SU-DHL-6 (cell line): Measurements from ENCODE around the gene PTPN1.
A peak's percentile ranks its signal among the peaks of the same experiment; 100 is the strongest.

Experiments used
- H2AFZ ChIP-seq: fragments of 200-600 bp; sonication (generic); 2 replicates; pipeline ENCODE4 v1.6.1; 2014; ENCODE audit warnings: low read depth, mild to moderate bottlenecking, moderate library complexity, mixed read lengths, antibody characterized with exemption, low read length; ENCODE audit not compliant: severe bottlenecking
- H3F3A ChIP-seq: fragments of 200-600 bp; shearing (Covaris generic); 2 replicates; pipeline ENCODE4 v1.6.0; 2016; ENCODE audit warnings: antibody characterized with exemption, mild to moderate bottlenecking; ENCODE audit not compliant: insufficient read depth
- H3K27ac ChIP-seq: fragments of 200-600 bp; sonication (generic); 2 replicates; pipeline ENCODE4 v1.5.1; 2016; ENCODE audit warnings: low read depth, mild to moderate bottlenecking, low read length, moderate library complexity, mixed read lengths
- H3K27me3 ChIP-seq: fragments of 200-600 bp; sonication (generic), shearing (Covaris generic); 2 replicates; pipeline ENCODE4 v1.6.0; 2014; ENCODE audit warnings: mild to moderate bottlenecking, low read length
- H3K36me3 ChIP-seq: fragments of 200-600 bp; sonication (generic); 2 replicates; pipeline ENCODE4 v1.6.1; 2014; ENCODE audit warnings: mild to moderate bottlenecking, low read length, mixed read lengths
- H3K4me2 ChIP-seq: fragments of 300-600, 200-600 bp; shearing (Covaris generic), sonication (generic); 2 replicates; pipeline ENCODE4 v1.6.0; 2014; ENCODE audit warnings: low read length, low read depth, mild to moderate bottlenecking; ENCODE audit not compliant: poor library complexity, severe bottlenecking
- H3K4me3 ChIP-seq: fragments of 200-600 bp; sonication (generic); 2 replicates; pipeline ENCODE4 v1.5.1; 2014; ENCODE audit warnings: antibody characterized with exemption, low read length, mild to moderate bottlenecking, mixed read lengths; ENCODE audit not compliant: insufficient read depth, poor library complexity, severe bottlenecking
- H3K79me2 ChIP-seq: fragments of 200-600 bp; sonication (generic); 2 replicates; pipeline ENCODE4 v1.6.1; 2014; ENCODE audit warnings: mild to moderate bottlenecking, low read length, moderate library complexity; ENCODE audit not compliant: insufficient read depth
- H3K9ac ChIP-seq: fragments of 200-600 bp; sonication (generic); 2 replicates; pipeline ENCODE4 v1.7.0; 2014; ENCODE audit warnings: mild to moderate bottlenecking, low read length
- H3K9me2 ChIP-seq: fragments of 200-600 bp; sonication (generic); replicated peaks from 2 replicates; pipeline ENCODE4 v1.6.1; 2014; ENCODE audit warnings: low read length; ENCODE audit not compliant: insufficient read depth
- H3K9me3 ChIP-seq: fragments of 200-600 bp; sonication (generic); 2 replicates; pipeline ENCODE4 v1.6.1; 2014; ENCODE audit warnings: low read length, mixed read lengths; ENCODE audit not compliant: insufficient read depth
- H4K20me1 ChIP-seq: fragments of 200-600 bp; sonication (generic); 2 replicates; pipeline ENCODE4 v1.6.1; 2014; ENCODE audit warnings: low read depth, mild to moderate bottlenecking, antibody characterized with exemption, low read length, moderate library complexity, mixed read lengths
- CTCF ChIP-seq: fragments of 200-600 bp; sonication (generic); IDR thresholded peaks from one replicate; pipeline ENCODE4 v1.5.1; 2017; ENCODE audit warnings: antibody characterized with exemption, mild to moderate bottlenecking, low read length, moderate library complexity; ENCODE audit not compliant: insufficient read depth, poor library complexity, severe bottlenecking
- EZH2phosphoT487 ChIP-seq: fragments of 200-600 bp; sonication (generic), shearing (Covaris generic); conservative IDR thresholded peaks from 2 replicates; pipeline ENCODE4 v1.6.1; 2018; ENCODE audit warnings: mild to moderate bottlenecking, antibody characterized with exemption, low read length, moderate library complexity, mixed read lengths

Gene PTPN1

GRCh38 chr20:50580016-50580747 lies 70.0 kb downstream of the PTPN1 start:
- no peak overlapping the region for H3K4me2 ChIP-seq
- H3K4me3 ChIP-seq: no peak overlapping the region
- no peak overlapping the region for H3K27ac ChIP-seq
- no peaks in the 10 kb centered on the region for H3K79me2 ChIP-seq
- no peaks in the 10 kb centered on the region for H3K9me3 ChIP-seq
- H2AFZ ChIP-seq: no peak overlapping the region
- no peaks in the 10 kb centered on the region for H3F3A ChIP-seq
- no peaks in the 10 kb centered on the region for H3K9me2 ChIP-seq
- no peaks in the 10 kb centered on the region for H3K27me3 ChIP-seq
- TF ChIP-seq EZH2phosphoT487 (no peak), CTCF (peak; percentile 52)
- no peaks in the 10 kb centered on the region for H4K20me1 ChIP-seq
- H3K36me3 ChIP-seq: no peaks in the 10 kb centered on the region
- H3K9ac ChIP-seq: no peak overlapping the region

GRCh38 chr20:50580842-50581544 lies 70.8 kb downstream of the PTPN1 start:
- H3K27me3 ChIP-seq: no peaks in the 10 kb centered on the region
- H3K4me3 ChIP-seq: no peak overlapping the region
- H3K36me3 ChIP-seq: no peaks in the 10 kb centered on the region
- H2AFZ ChIP-seq: no peak overlapping the region
- no peaks in the 10 kb centered on the region for H3K9me2 ChIP-seq
- H3K9ac ChIP-seq: no peak overlapping the region
- TF ChIP-seq CTCF (no peak), EZH2phosphoT487 (no peak)
- no peaks in the 10 kb centered on the region for H3K79me2 ChIP-seq
- H3K4me2 ChIP-seq: no peak overlapping the region
- no peaks in the 10 kb centered on the region for H3K9me3 ChIP-seq
- H4K20me1 ChIP-seq: no peaks in the 10 kb centered on the region
- no peaks in the 10 kb centered on the region for H3F3A ChIP-seq
- H3K27ac ChIP-seq: no peak overlapping the region

GRCh38 chr20:50582092-50582491 lies 71.9 kb downstream of the PTPN1 start:
- Histone ChIP-seq H3K4me3 (no peak overlapping the region), H3K9me2 (no peaks in the 10 kb centered on the region), H2AFZ (no peak overlapping the region), H3K36me3 (no peaks in the 10 kb centered on the region), H3K9me3 (no peaks in the 10 kb centered on the region), H3K79me2 (no peaks in the 10 kb centered on the region), H3K4me2 (no peak overlapping the region), H4K20me1 (no peaks in the 10 kb centered on the region), H3K9ac (no peak overlapping the region), H3K27me3 (no peaks in the 10 kb centered on the region), H3K27ac (no peak overlapping the region), H3F3A (no peaks in the 10 kb centered on the region)
- TF ChIP-seq EZH2phosphoT487 (no peak), CTCF (no peak)
